Activated effector memory CD4-positive, alpha-beta T cell treated with Interleukin-2 at 50 U/mL for 16 hours (primary cell): ENCODE measurements around the gene RGS14.
A peak's percentile ranks its signal among the peaks of the same experiment; 100 is the strongest.

Experiments used
- DNase-seq: peaks from one replicate; pipeline ENCODE4 v3.0.0-alpha.2; 2020

RGS14 gene

GRCh38 chr5:177385720-177386119 lies 28.0 kb downstream of the RGS14 start:
- no peak for DNase-seq

DNA sequence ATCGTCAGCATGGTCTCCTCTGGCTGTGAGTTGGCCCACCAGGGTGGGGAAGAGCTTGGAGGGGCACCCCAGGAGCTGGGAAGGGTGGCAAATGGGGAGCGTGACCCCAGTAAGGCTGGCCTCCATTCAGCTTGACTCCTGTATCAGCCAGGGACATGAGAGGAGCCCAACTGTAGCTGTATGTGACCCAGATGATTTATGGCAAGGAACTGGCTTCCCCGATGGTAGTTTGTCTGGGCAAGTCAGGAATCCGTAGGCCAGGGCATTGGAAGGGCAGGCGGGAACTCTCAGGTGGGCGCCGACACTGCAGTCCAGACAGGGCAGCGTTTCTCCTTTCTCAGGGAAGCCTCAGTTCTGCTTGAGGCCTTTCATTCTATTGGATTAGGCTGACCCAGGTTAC lies 28.8 kb downstream of the RGS14 start:
- DNase-seq = no peak

GRCh38 chr5:177387405-177387804 lies 29.7 kb downstream of the RGS14 start:
- DNase-seq = no peak

DNA sequence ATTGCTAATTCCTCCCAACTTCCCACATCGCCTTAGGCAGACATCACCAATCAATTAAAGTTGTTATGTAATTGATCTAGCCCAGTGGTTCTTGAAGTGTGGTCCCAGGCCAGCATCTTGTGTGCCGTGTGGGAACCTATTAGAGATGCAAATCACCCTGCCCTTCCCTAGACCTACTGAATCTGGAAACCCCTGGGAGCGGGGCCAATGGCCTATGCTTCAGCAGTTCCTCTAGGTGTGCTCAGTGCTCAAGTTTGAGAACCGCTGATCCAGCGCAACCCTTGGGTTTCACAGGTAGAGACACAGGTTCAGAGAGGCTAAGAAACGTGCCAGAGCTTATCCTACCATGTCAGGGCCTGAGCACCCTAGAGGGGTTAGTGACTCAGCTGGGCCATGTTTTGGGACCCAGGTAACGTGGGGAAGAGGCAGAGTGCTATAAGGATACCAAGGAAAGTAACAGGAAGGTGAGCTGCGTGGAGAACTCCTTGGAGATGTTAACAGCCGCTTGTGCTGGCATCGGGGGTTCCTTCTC lies 30.9 kb downstream of the RGS14 start:
- DNase-seq = no peak

GRCh38 chr5:177389241-177390169 lies 31.8 kb downstream of the RGS14 start:
- DNase-seq = peak; percentile 55

DNA sequence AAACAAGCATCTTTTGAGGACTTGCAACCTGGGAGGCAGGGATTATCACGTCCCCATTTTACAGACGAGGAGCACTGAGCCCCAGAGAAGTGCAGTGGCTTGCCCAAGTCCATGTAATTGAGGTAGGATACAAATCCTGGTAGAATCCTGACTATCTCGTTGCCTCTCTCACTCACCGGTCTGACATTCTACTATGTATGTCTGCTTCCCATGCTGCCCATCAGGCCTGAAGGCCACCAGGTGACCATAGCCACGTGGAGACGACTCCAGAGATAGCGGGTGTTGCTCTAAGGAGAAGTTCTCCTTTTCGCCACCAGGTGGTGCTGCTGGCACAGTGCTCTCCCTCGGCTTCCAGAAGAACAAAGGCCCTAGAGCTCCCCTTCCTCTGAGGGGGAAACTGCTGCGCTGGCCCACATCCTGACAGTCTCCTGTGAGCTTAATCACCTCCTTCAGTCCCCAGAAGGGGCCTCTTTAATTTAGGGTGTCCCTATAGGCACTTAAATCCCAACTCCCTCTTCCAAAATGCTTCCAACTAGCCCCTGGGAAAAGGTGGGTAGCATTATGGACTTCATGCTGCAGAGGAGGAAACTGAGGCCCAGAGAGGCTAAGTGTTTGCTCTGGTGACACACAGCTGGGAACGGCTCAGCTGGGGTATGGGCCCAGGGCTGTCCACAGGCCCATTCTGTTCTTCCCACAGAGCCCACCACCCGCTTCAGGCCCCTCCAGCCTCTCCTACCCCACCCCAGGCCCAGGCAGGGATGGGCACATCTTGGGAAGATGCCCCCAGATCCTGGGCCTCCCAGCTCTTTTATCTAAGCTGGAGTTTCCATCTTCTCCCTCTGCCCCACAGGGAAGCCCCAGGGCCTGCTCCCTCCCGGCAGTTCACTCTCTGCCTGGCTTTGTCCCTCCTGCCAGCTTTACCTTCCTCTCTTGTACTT lies 32.9 kb downstream of the RGS14 start:
- peak; percentile 78 for DNase-seq

DNA sequence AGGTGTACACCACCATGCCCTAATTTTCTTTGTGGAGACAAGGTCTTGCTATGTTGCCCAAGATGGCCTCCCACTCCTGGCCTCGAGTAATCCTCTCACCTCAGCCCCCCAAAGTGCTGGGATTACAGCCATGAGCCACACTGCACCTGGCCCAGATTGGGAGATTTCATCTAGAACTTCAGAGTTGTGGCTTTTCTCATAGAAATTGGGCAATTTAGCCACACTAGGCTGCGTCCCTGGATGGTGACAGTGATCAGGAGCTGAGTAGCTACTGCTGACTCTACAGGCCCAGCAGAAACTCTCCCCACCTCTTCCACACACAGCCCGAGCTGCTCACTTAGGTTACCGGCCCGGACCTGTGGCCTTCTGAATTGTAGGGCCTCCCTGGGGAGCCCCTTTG lies 35.0 kb downstream of the RGS14 start:
- DNase-seq = no peak

- no peak for DNase-seq
These were observed 35.6 kb downstream of the RGS14 start for GRCh38 chr5:177393206-177393765.

GRCh38 chr5:177393990-177394389 lies 36.3 kb downstream of the RGS14 start:
- no peak for DNase-seq

DNA sequence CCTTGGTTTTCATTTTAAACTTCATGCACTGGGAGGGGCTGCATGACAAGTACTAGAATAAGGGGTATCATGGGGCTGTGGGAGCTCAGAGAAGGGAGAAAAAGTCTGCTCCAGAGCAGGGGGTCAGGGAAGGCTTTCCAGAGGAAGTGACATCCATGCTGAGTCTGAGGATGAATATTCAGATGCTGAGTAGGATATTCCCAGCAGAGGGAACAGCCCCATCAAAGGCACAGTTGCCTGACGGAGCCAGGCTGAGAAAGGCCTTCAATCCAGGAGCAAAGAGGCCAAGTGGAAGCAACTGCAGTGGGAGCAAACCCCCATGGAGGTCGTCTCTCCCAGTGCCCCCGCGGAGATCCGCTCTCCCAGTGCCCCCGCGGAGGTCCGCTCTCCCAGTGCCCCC lies 38.4 kb downstream of the RGS14 start:
- no peak for DNase-seq

- no peak for DNase-seq
These were observed 39.1 kb downstream of the RGS14 start for GRCh38 chr5:177396807-177397206.

DNA sequence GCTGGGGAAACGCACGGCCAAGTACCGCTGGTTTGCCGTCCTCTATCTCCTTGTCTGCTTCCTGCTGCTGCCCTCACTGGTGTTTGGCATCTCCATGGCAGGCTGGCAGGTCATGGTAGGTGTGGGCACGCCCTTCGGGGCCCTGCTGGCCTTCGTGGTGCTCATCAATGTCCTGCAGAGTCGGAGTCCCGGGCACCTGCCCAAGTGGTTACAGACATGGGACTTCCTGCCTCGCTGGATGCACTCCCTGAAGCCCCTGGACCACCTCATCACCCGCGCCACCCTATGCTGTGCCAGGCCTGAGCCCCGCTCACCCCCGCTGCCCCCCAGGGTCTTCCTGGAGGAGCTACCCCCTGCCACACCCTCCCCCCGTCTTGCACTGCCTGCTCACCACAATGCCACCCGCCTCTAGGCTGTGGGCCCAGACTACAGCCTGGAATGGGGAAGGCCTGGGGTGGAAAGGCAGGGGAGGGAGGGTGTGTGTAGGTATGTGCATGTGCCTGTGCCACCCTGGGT lies 40.2 kb downstream of the RGS14 start:
- DNase-seq = no peak

DNA sequence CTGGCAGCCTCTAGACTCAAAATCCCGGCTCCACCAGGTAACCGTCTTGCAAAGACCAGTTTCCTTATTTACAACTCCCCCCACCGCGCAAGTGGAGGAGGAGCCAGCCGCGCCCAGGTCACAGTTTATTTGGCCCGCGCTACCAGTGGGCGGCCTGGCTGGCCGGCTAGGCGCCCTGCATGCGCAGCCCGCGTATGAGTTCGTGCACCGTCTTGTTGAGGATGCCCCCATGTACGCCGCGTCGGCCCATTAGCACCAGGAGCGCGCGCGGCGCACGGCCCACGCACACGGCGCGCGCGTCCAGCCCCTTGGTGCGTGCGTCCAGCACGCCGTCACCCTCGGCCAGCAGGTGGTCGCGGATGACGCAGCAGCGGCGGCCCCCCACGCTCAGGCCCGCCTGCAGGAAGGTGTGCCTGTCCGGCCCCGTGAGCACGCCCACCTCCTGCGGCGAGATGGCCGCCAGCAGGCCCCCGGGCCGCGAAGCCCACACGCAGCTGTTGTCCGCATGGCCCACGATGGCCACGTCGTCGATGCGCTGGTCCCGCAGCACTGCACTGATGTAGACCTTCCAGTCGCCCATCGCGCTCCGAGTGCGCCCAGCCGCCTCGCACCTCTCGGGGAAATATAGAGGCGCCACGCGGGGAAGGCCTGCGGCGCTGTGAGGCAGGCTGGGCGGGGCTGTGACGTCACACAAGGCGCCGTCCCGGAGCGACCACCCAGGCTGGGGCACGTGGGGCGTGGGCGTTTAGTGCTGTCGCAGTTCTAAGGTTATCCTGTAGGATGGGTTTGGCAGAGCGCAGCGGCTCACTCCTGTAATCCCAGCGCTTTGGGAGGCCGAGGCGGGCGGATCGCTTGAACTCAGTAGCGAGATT lies 42.5 kb downstream of the RGS14 start, which contains the start of gene PFN3:
Gene PFN3, minus strand, starts transcription at position 665 of the 872 bp plus-strand sequence. Its CDS starts 85 bp downstream, at position 580.
- no peak for DNase-seq

GRCh38 chr5:177402271-177403043 lies 44.7 kb downstream of the RGS14 start:
- DNase-seq = peak; percentile 65

GRCh38 chr5:177403102-177403791 lies 45.5 kb downstream of the RGS14 start:
- DNase-seq = peak; percentile 44

- DNase-seq = peak; percentile 79
These were observed 46.3 kb downstream of the RGS14 start for GRCh38 chr5:177403792-177404640.

- no peak for DNase-seq
These were observed 47.0 kb downstream of the RGS14 start for GRCh38 chr5:177404641-177405179.

GRCh38 chr5:177405312-177405711 lies 47.6 kb downstream of the RGS14 start:
- no peak for DNase-seq

DNA sequence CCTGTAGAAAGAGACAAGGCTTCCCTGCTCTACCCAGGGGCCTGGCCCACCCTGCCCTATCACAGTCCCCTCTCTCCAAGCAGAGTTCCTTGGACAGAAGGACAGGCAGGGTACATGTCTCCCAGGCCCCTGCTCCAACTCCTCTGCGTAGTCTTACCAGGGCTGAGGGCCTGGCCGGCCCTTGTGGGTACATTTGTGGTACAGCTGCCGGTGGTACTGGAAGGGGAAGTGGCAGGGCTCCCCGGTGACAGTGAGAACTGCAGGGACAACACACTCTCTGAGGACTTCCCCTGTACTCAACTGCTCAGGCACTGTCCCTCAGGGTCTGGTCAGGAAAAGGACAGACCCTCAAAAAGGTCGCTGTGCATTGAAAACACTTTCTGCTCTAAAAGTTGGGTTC lies 48.1 kb downstream of the RGS14 start:
- DNase-seq = no peak
